Keratinocyte (primary cell): ENCODE data around the gene SMYD2. TPM values are rescaled to one million over a fixed set of nuclear protein-coding genes. Genes with fewer than 3 reads are reported as not detected.

ENCODE experiments used
- DNase-seq: peaks from one replicate; pipeline ENCODE4 v3.0.0-alpha.2; 2011; ENCODE audit warnings: low read depth, missing footprints, low spot score
- FAIRE-seq: peaks from 2 replicates; lab custom pipeline; 2011; peaks lifted over from hg19 to GRCh38; lab: Jason Lieb, UNC
- H2AFZ ChIP-seq: 2 replicates; pipeline ENCODE4 v1.6.0; 2012; ENCODE audit warnings: low read length, control low read depth, inconsistent platforms; ENCODE audit not compliant: control insufficient read depth
- H3K27ac ChIP-seq: 2 replicates; pipeline ENCODE4 v1.5.1; 2011; ENCODE audit warnings: low read length; ENCODE audit not compliant: control insufficient read depth, insufficient read depth
- H3K27me3 ChIP-seq: 3 replicates; pipeline ENCODE4 v1.6.0; 2011; ENCODE audit warnings: low read length; ENCODE audit not compliant: control insufficient read depth, insufficient read depth; ENCODE audit errors: extremely low read depth
- H3K36me3 ChIP-seq, 2 experiments: 2 replicates in 1 of 2; 3 replicates in 1 of 2; pipeline ENCODE4 v1.5.1; 2011; ENCODE audit warnings: low read length in 2 of 2, mild to moderate bottlenecking in 1 of 2; ENCODE audit not compliant: control insufficient read depth in 2 of 2, insufficient read depth in 2 of 2; ENCODE audit errors: extremely low read depth in 1 of 2
- H3K4me1 ChIP-seq: 3 replicates; pipeline ENCODE4 v1.5.1; 2011; ENCODE audit warnings: low read length; ENCODE audit not compliant: control insufficient read depth, insufficient read depth; ENCODE audit errors: extremely low read depth
- H3K4me2 ChIP-seq: 3 replicates; pipeline ENCODE4 v1.6.0; 2011; ENCODE audit warnings: low read depth, low read length; ENCODE audit not compliant: control insufficient read depth, insufficient read depth; ENCODE audit errors: extremely low read depth
- H3K4me3 ChIP-seq, 3 experiments: fragments of 200-600 bp in 1 of 3; sonication (generic) in 1 of 3; 2 replicates in 2 of 3; 3 replicates in 1 of 3; pipeline ENCODE4 v1.5.1; 2011 to 2016; ENCODE audit warnings: low read length in 3 of 3, mild to moderate bottlenecking in 3 of 3, control low read depth in 2 of 3, inconsistent platforms in 1 of 3, low read depth in 1 of 3, mixed read lengths in 1 of 3, mixed run types in 1 of 3, moderate library complexity in 1 of 3; ENCODE audit not compliant: control insufficient read depth in 2 of 3, insufficient read depth in 2 of 3; ENCODE audit errors: extremely low read depth in 1 of 3
- H3K79me2 ChIP-seq: 2 replicates; pipeline ENCODE4 v1.6.0; 2012; ENCODE audit warnings: low read length; ENCODE audit not compliant: control insufficient read depth, insufficient read depth
- H3K9ac ChIP-seq: 3 replicates; pipeline ENCODE4 v1.6.0; 2011; ENCODE audit warnings: low read length; ENCODE audit not compliant: control insufficient read depth, insufficient read depth; ENCODE audit errors: extremely low read depth
- H3K9me1 ChIP-seq: 3 replicates; pipeline ENCODE4 v1.6.0; 2011; ENCODE audit warnings: low read length; ENCODE audit not compliant: control insufficient read depth, insufficient read depth; ENCODE audit errors: extremely low read depth
- H3K9me3 ChIP-seq: 2 replicates; pipeline ENCODE4 v1.5.1; 2012; ENCODE audit warnings: low read depth, low read length; ENCODE audit not compliant: control insufficient read depth
- H4K20me1 ChIP-seq: 3 replicates; pipeline ENCODE4 v1.6.0; 2011; ENCODE audit warnings: low read length; ENCODE audit not compliant: control insufficient read depth, insufficient read depth; ENCODE audit errors: extremely low read depth
- CTCF ChIP-seq, 3 experiments: IDR thresholded peaks in 1 of 3; conservative IDR thresholded peaks in 1 of 3; optimal IDR thresholded peaks in 1 of 3; 2 replicates in 2 of 3; 3 replicates in 1 of 3; pipeline versions ENCODE3 to v1.5.1; 2011; ENCODE audit warnings: low read length in 3 of 3, mild to moderate bottlenecking in 3 of 3, moderate library complexity in 2 of 3, control low read depth in 1 of 3, inconsistent platforms in 1 of 3; ENCODE audit not compliant: insufficient read depth in 2 of 3; ENCODE audit errors: extremely low read depth in 1 of 3
- EZH2 ChIP-seq: IDR thresholded peaks from one replicate; pipeline ENCODE4 v1.6.1; 2012; ENCODE audit warnings: inconsistent platforms, mild to moderate bottlenecking, low read length, moderate library complexity
- dilution Hi-C: fragments of 300-500 bp; cut with MboI; formaldehyde crosslinking; loops from one replicate; pipeline ENCODE4 v1.7.0; 2020; ENCODE audit warnings: low sequenced_read_pairs; ENCODE audit not compliant: extremely low pct_ligation_motif_present
- polyA plus RNA-seq, 5 experiments: library from polyadenylated mRNA; depleted of rRNA in 3 of 5; stranded (reverse) in 3 of 5; stranded (forward) in 1 of 5; unstranded in 1 of 5; fragments of >200 nt; gene quantifications; 1 replicate in 1 of 5; 2 replicates in 3 of 5; 3 replicates in 1 of 5; pipeline versions ENCODE4 v1.2.1 to v1.2.3, GENCODE V29; 2011 to 2012; ENCODE audit warnings: missing spikeins in 2 of 5, low read depth in 1 of 5, low replicate concordance in 1 of 5

Gene SMYD2
- polyA plus RNA-seq, 1 donor (not counting 4 experiments of a cell fraction or from before 2014, with no cell fraction given): 75.5 TPM

GRCh38 chr1:214377886-214378285 is 96.9 kb downstream of the SMYD2 start:
- H3K4me3 ChIP-seq: no peak overlapping the region
- dilution Hi-C loops: no loop called here
- H4K20me1 ChIP-seq: no peaks in the 10 kb centered on the region
- no peaks in the 10 kb centered on the region for H3K9me3 ChIP-seq
- no peak overlapping the region for H2AFZ ChIP-seq
- peak overlapping the region; percentile 11 for H3K27ac ChIP-seq
- no peaks in the 10 kb centered on the region for H3K9me1 ChIP-seq
- DNase-seq (no peak), FAIRE-seq (peak; percentile 73)
- H3K36me3 ChIP-seq: peaks cover 15 to 19% of the 10 kb centered on the region in 2 experiments
- peaks cover 13% of the 10 kb centered on the region for H3K79me2 ChIP-seq
- peaks cover 43% of the 10 kb centered on the region for H3K4me1 ChIP-seq
- no peaks in the 10 kb centered on the region for H3K27me3 ChIP-seq
- no peak overlapping the region for H3K9ac ChIP-seq
- H3K4me2 ChIP-seq: peak overlapping the region; percentile 59
- TF ChIP-seq CTCF (optimal IDR thresholded peaks at IDR 0.05 in 1 of 3, IDR thresholded peaks at IDR 0.05 in 1 of 3, conservative IDR thresholded peaks at IDR 0.05 in 1 of 3; ENCODE audit: extremely low read depth in 1 of 3, insufficient read depth in 2 of 3, low read length in 3 of 3) (no peak), EZH2 (no peak)

- Histone ChIP-seq H3K36me3 (peaks cover 20 to 25% of the 10 kb centered on the region in 2 experiments), H3K4me3 (no peak overlapping the region), H3K9me1 (no peaks in the 10 kb centered on the region), H3K27me3 (no peaks in the 10 kb centered on the region), H3K9ac (peak overlapping the region; percentile 29), H3K9me3 (no peaks in the 10 kb centered on the region), H3K27ac (peak overlapping the region; percentile 0), H2AFZ (no peak overlapping the region), H3K4me1 (peaks cover 43% of the 10 kb centered on the region), H4K20me1 (no peaks in the 10 kb centered on the region), H3K4me2 (peak overlapping the region; percentile 59), H3K79me2 (peaks cover 19% of the 10 kb centered on the region)
- dilution Hi-C loops: no loop called here
- DNase-seq: no peak
- no peak for TF ChIP-seq EZH2
- no peak for TF ChIP-seq CTCF (optimal IDR thresholded peaks at IDR 0.05 in 1 of 3, IDR thresholded peaks at IDR 0.05 in 1 of 3, conservative IDR thresholded peaks at IDR 0.05 in 1 of 3; ENCODE audit: extremely low read depth in 1 of 3, insufficient read depth in 2 of 3, low read length in 3 of 3)
- peak; percentile 9 for FAIRE-seq
Measured at GRCh38 chr1:214378492-214378891, 97.5 kb downstream of the SMYD2 start.
